Endodermal cell (in vitro differentiated cells): ENCODE data around the gene NPVF. TPM values are rescaled to one million over a fixed set of nuclear protein-coding genes. Genes with fewer than 3 reads are reported as not detected.

Experiments
- DNase-seq: peaks from one replicate; pipeline ENCODE4 v3.0.0-alpha.2; 2017
- H3K27ac ChIP-seq: 2 replicates; pipeline ENCODE4 v1.5.1; 2013; ENCODE audit warnings: mild to moderate bottlenecking, low read depth, low read length, moderate library complexity
- H3K27me3 ChIP-seq: 2 replicates; pipeline ENCODE4 v1.6.1; 2013; ENCODE audit warnings: mild to moderate bottlenecking, low read length, moderate library complexity; ENCODE audit not compliant: insufficient read depth, control insufficient read depth, poor library complexity, severe bottlenecking
- H3K36me3 ChIP-seq: 2 replicates; pipeline ENCODE4 v1.7.0; 2013; ENCODE audit warnings: mild to moderate bottlenecking, low read length, moderate library complexity; ENCODE audit not compliant: control insufficient read depth, insufficient read depth
- H3K4me1 ChIP-seq: one replicate; pipeline ENCODE4 v1.7.0; 2013; ENCODE audit warnings: low read length; ENCODE audit not compliant: control insufficient read depth, insufficient read depth
- H3K4me3 ChIP-seq: 2 replicates; pipeline ENCODE4 v1.5.1; 2013; ENCODE audit warnings: mild to moderate bottlenecking, low read length, moderate library complexity
- H3K9ac ChIP-seq: 2 replicates; pipeline ENCODE4 v1.6.1; 2013; ENCODE audit warnings: mild to moderate bottlenecking, low read length, moderate library complexity; ENCODE audit not compliant: poor library complexity, severe bottlenecking; ENCODE audit errors: extremely low read depth
- H3K9me3 ChIP-seq: 2 replicates; pipeline ENCODE4 v1.6.1; 2013; ENCODE audit warnings: mild to moderate bottlenecking, low read length, moderate library complexity; ENCODE audit not compliant: control insufficient read depth
- H3K27ac Mint-ChIP-seq: 2 replicates; pipeline ENCODE4 v1.8.0; 2020; ENCODE audit warnings: mixed read lengths
- H3K27me3 Mint-ChIP-seq: 2 replicates; pipeline ENCODE4 v1.8.0; 2021; ENCODE audit warnings: mild to moderate bottlenecking, mixed read lengths; ENCODE audit not compliant: insufficient read depth
- H3K36me3 Mint-ChIP-seq: 2 replicates; pipeline ENCODE4 v1.8.0; 2020; ENCODE audit warnings: low read depth, mixed read lengths
- H3K4me1 Mint-ChIP-seq: 2 replicates; pipeline ENCODE4 v1.8.0; 2020; ENCODE audit warnings: mixed read lengths
- H3K4me3 Mint-ChIP-seq: 2 replicates; pipeline ENCODE4 v1.8.0; 2020; ENCODE audit warnings: mild to moderate bottlenecking, moderate library complexity, mixed read lengths
- H3K9me3 Mint-ChIP-seq: 2 replicates; pipeline ENCODE4 v1.8.0; 2020; ENCODE audit warnings: mild to moderate bottlenecking, mixed read lengths
- CTCF ChIP-seq: fragments of 200-600 bp; sonication (generic); conservative IDR thresholded peaks from 2 replicates; pipeline ENCODE4 v1.5.0; 2021; ENCODE audit warnings: antibody characterized with exemption, mild to moderate bottlenecking
- WGBS, 2 experiments: methylation state at CpG; one replicate each; pipeline versions ENCODE4 v1.1.5 to v1.1.7; 2013; ENCODE audit warnings: missing lambda C conversion rate in 2 of 2, mixed read lengths in 1 of 2; ENCODE audit not compliant: insufficient coverage in 1 of 2, insufficient read length in 1 of 2; 5-methylcytosine and 5-hydroxymethylcytosine counted together
- total RNA-seq, 2 donors: library from RNA; stranded (reverse); fragmentation: NEBNext Ultra II Directional in 1 of 2; extraction: Animal tissue kit (Norgen Biotek cat#: 25700) in 1 of 2; gene quantifications; 2 replicates in 1 of 2; 3 replicates in 1 of 2; pipeline ENCODE4 v1.2.1, GENCODE V29; 2021

Gene NPVF
- total RNA-seq, 2 donors from 2014 or later, result not detected

DNA sequence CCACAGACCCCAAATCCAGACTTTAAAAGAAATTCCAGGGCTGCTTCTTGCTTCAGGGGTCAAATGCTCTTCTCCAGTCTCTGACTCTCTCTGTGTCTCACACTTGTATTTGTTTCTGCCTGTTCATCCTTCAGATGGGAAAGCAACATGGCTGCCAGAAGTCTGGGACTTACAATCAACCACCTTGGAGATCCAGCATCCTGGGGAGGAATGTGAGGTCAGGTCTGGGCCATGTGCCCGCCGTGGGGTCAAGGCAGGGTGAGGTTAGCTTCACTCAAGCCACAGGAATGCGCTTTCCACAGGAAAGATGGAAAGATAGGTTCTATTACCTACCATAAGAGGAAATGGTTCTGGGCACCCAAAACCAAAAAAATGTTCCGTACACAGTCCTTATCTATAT, 34.3 kb upstream of the NPVF start:
- Mint-ChIP-seq H3K27ac (no peak overlapping the region), H3K36me3 (no peaks in the 10 kb centered on the region), H3K4me1 (peaks cover 10% of the 10 kb centered on the region), H3K4me3 (no peak overlapping the region), H3K9me3 (no peaks in the 10 kb centered on the region), H3K27me3 (no peaks in the 10 kb centered on the region)
- Histone ChIP-seq H3K9ac (no peak overlapping the region), H3K9me3 (no peaks in the 10 kb centered on the region), H3K27ac (no peak overlapping the region), H3K4me3 (no peak overlapping the region), H3K27me3 (no peaks in the 10 kb centered on the region), H3K36me3 (no peaks in the 10 kb centered on the region), H3K4me1 (no peaks in the 10 kb centered on the region)
- TF ChIP-seq CTCF, result no peak
- 53% methylated on average over 3 of the region's 4 CpGs; no CpG with 5 or more reads in 1 of the 2 experiments for WGBS, 2 experiments
- DNase-seq, result no peak

GRCh38 chr7:25261545-25262140, 33.4 kb upstream of the NPVF start:
- Histone ChIP-seq H3K9ac (no peak overlapping the region), H3K9me3 (no peaks in the 10 kb centered on the region), H3K36me3 (no peaks in the 10 kb centered on the region), H3K4me1 (no peaks in the 10 kb centered on the region), H3K27me3 (no peaks in the 10 kb centered on the region), H3K27ac (no peak overlapping the region), H3K4me3 (no peak overlapping the region)
- 85 to 86% methylated on average over 4 of the region's 4 CpGs for WGBS, 2 experiments
- DNase-seq, result no peak
- H3K36me3 Mint-ChIP-seq, result no peaks in the 10 kb centered on the region
- TF ChIP-seq CTCF, result no peak
- H3K4me3 Mint-ChIP-seq, result no peak overlapping the region
- no peak overlapping the region for H3K27ac Mint-ChIP-seq
- peaks cover 10% of the 10 kb centered on the region for H3K4me1 Mint-ChIP-seq
- H3K27me3 Mint-ChIP-seq, result no peaks in the 10 kb centered on the region
- H3K9me3 Mint-ChIP-seq, result no peaks in the 10 kb centered on the region

- no peaks in the 10 kb centered on the region for H3K27me3 ChIP-seq
- no peak overlapping the region for H3K27ac ChIP-seq
- Mint-ChIP-seq H3K27me3 (no peaks in the 10 kb centered on the region), H3K9me3 (no peaks in the 10 kb centered on the region), H3K27ac (no peak overlapping the region), H3K4me1 (peaks cover 10% of the 10 kb centered on the region), H3K4me3 (no peak overlapping the region), H3K36me3 (no peaks in the 10 kb centered on the region)
- H3K9ac ChIP-seq, result no peak overlapping the region
- no peak for TF ChIP-seq CTCF
- H3K4me3 ChIP-seq, result no peak overlapping the region
- no peaks in the 10 kb centered on the region for H3K36me3 ChIP-seq
- no peaks in the 10 kb centered on the region for H3K9me3 ChIP-seq
- no peak for DNase-seq
- 0 to 67% methylated on average over 1 to 4 of the region's 5 CpGs for WGBS, 2 experiments
- H3K4me1 ChIP-seq, result peaks cover 2% of the 10 kb centered on the region
Measured at GRCh38 chr7:25260862-25261494, 32.7 kb upstream of the NPVF start.
